Muscle layer of colon (tissue), 2 donors: ENCODE measurements around the gene IQCN.

Experiments
- H3K27ac ChIP-seq: one replicate; pipeline ENCODE4 v1.7.0; 2013; ENCODE audit warnings: low read depth, mild to moderate bottlenecking, low read length, moderate library complexity
- H3K27me3 ChIP-seq, 2 donors: one replicate each; pipeline ENCODE4 v1.7.0; 2013; ENCODE audit warnings: low read length in 2 of 2, mild to moderate bottlenecking in 2 of 2; ENCODE audit not compliant: insufficient read depth in 2 of 2, control insufficient read depth in 1 of 2
- H3K36me3 ChIP-seq: one replicate; pipeline ENCODE4 v1.7.0; 2013; ENCODE audit warnings: mild to moderate bottlenecking, low read length; ENCODE audit not compliant: insufficient read depth
- H3K4me1 ChIP-seq: one replicate; pipeline ENCODE4 v1.7.0; 2013; ENCODE audit warnings: mild to moderate bottlenecking, low read length; ENCODE audit not compliant: insufficient read depth
- H3K4me3 ChIP-seq, 2 donors: one replicate each; pipeline ENCODE4 v1.7.0; 2013; ENCODE audit warnings: low read length in 2 of 2, low read depth in 1 of 2, mild to moderate bottlenecking in 1 of 2, moderate library complexity in 1 of 2
- H3K9ac ChIP-seq: one replicate; pipeline ENCODE4 v1.7.0; 2013; ENCODE audit warnings: low read length
- H3K9me3 ChIP-seq: one replicate; pipeline ENCODE4 v1.7.0; 2013; ENCODE audit warnings: mild to moderate bottlenecking, low read length
- donor health status: abdominal sarcoma.
- donor health status: Adenocarcinoma of cecum.

The IQCN gene

GRCh38 chr19:18266771-18267686 lies 7.2 kb downstream of the IQCN start:
- H3K36me3 ChIP-seq: peaks cover 45% of the 10 kb centered on the region
- H3K9me3 ChIP-seq: no peaks in the 10 kb centered on the region
- H3K27ac ChIP-seq: no peak overlapping the region
- no peaks in the 10 kb centered on the region for H3K27me3 ChIP-seq
- H3K4me1 ChIP-seq: no peaks in the 10 kb centered on the region
- H3K9ac ChIP-seq: no peak overlapping the region
- H3K4me3 ChIP-seq: no peak overlapping the region

GRCh38 chr19:18265582-18265981 lies 8.7 kb downstream of the IQCN start:
- Histone ChIP-seq H3K9me3 (no peaks in the 10 kb centered on the region), H3K4me1 (no peaks in the 10 kb centered on the region), H3K27me3 (no peaks in the 10 kb centered on the region), H3K9ac (no peak overlapping the region), H3K27ac (no peak overlapping the region), H3K4me3 (no peak overlapping the region), H3K36me3 (peaks cover 47% of the 10 kb centered on the region)

GRCh38 chr19:18264971-18265540 lies 9.2 kb downstream of the IQCN start:
- Histone ChIP-seq H3K27ac (no peak overlapping the region), H3K9ac (no peak overlapping the region), H3K4me3 (no peak overlapping the region), H3K9me3 (no peaks in the 10 kb centered on the region), H3K36me3 (peaks cover 47% of the 10 kb centered on the region), H3K4me1 (no peaks in the 10 kb centered on the region), H3K27me3 (no peaks in the 10 kb centered on the region)

GRCh38 chr19:18264137-18264854 lies 10.0 kb downstream of the IQCN start:
- Histone ChIP-seq H3K4me3 (no peak overlapping the region), H3K27ac (no peak overlapping the region), H3K27me3 (no peaks in the 10 kb centered on the region), H3K9ac (no peak overlapping the region), H3K9me3 (no peaks in the 10 kb centered on the region), H3K36me3 (peaks cover 47% of the 10 kb centered on the region), H3K4me1 (no peaks in the 10 kb centered on the region)

GRCh38 chr19:18263324-18264136 lies 10.7 kb downstream of the IQCN start:
- H3K4me1 ChIP-seq: no peaks in the 10 kb centered on the region

GRCh38 chr19:18262917-18263316 lies 11.3 kb downstream of the IQCN start:
- H3K9me3 ChIP-seq: no peaks in the 10 kb centered on the region
- H3K4me1 ChIP-seq: no peaks in the 10 kb centered on the region
- no peak overlapping the region for H3K9ac ChIP-seq
- peaks cover 47% of the 10 kb centered on the region for H3K36me3 ChIP-seq
- H3K27ac ChIP-seq: no peak overlapping the region
- no peaks in the 10 kb centered on the region for H3K27me3 ChIP-seq
- H3K4me3 ChIP-seq: no peak overlapping the region

More at GRCh38 chr19:18263324-18264136, 10.7 kb downstream of the IQCN start:
- Histone ChIP-seq H3K4me3 (no peak overlapping the region), H3K9me3 (no peaks in the 10 kb centered on the region), H3K27ac (no peak overlapping the region), H3K27me3 (no peaks in the 10 kb centered on the region), H3K9ac (no peak overlapping the region), H3K36me3 (peaks cover 47% of the 10 kb centered on the region)

- H3K9ac ChIP-seq: no peak overlapping the region
- no peaks in the 10 kb centered on the region for H3K27me3 ChIP-seq
- H3K36me3 ChIP-seq: peaks cover 45% of the 10 kb centered on the region
- no peaks in the 10 kb centered on the region for H3K4me1 ChIP-seq
- H3K4me3 ChIP-seq: no peak overlapping the region
- no peak overlapping the region for H3K27ac ChIP-seq
- H3K9me3 ChIP-seq: no peaks in the 10 kb centered on the region
Measured at GRCh38 chr19:18262144-18262543, 12.1 kb downstream of the IQCN start.

GRCh38 chr19:18261474-18261873 lies 12.8 kb downstream of the IQCN start:
- Histone ChIP-seq H3K36me3 (peaks cover 42% of the 10 kb centered on the region), H3K27ac (no peak overlapping the region), H3K27me3 (no peaks in the 10 kb centered on the region), H3K4me3 (no peak overlapping the region), H3K9ac (no peak overlapping the region), H3K4me1 (no peaks in the 10 kb centered on the region), H3K9me3 (no peaks in the 10 kb centered on the region)

- peaks cover 26% of the 10 kb centered on the region for H3K36me3 ChIP-seq
- H3K4me1 ChIP-seq: no peaks in the 10 kb centered on the region
- peaks cover 0 to 5% of the 10 kb centered on the region in 2 donors for H3K27me3 ChIP-seq
- H3K9me3 ChIP-seq: no peaks in the 10 kb centered on the region
- no peak overlapping the region for H3K4me3 ChIP-seq
- no peak overlapping the region for H3K9ac ChIP-seq
- no peak overlapping the region for H3K27ac ChIP-seq
Measured at GRCh38 chr19:18259893-18260292, 14.4 kb downstream of the IQCN start.

GRCh38 chr19:18257503-18258470 lies 16.5 kb downstream of the IQCN start:
- no peaks in the 10 kb centered on the region for H3K9me3 ChIP-seq
- H3K36me3 ChIP-seq: peaks cover 16% of the 10 kb centered on the region
- H3K27ac ChIP-seq: no peak overlapping the region
- no peak overlapping the region for H3K9ac ChIP-seq
- H3K4me1 ChIP-seq: no peaks in the 10 kb centered on the region
- H3K4me3 ChIP-seq: no peak overlapping the region
- peaks cover 0 to 7% of the 10 kb centered on the region in 2 donors for H3K27me3 ChIP-seq
